ENCODE measurements around the gene ADCY9. TPM values are rescaled to one million over a fixed set of nuclear protein-coding genes. Genes with fewer than 3 reads are reported as not detected.

ADCY9 gene
- total and polyA plus RNA-seq, 2 experiments from 2014 or later: 2.2 to 18.3 TPM

- TF ChIP-seq, protein P1, sequence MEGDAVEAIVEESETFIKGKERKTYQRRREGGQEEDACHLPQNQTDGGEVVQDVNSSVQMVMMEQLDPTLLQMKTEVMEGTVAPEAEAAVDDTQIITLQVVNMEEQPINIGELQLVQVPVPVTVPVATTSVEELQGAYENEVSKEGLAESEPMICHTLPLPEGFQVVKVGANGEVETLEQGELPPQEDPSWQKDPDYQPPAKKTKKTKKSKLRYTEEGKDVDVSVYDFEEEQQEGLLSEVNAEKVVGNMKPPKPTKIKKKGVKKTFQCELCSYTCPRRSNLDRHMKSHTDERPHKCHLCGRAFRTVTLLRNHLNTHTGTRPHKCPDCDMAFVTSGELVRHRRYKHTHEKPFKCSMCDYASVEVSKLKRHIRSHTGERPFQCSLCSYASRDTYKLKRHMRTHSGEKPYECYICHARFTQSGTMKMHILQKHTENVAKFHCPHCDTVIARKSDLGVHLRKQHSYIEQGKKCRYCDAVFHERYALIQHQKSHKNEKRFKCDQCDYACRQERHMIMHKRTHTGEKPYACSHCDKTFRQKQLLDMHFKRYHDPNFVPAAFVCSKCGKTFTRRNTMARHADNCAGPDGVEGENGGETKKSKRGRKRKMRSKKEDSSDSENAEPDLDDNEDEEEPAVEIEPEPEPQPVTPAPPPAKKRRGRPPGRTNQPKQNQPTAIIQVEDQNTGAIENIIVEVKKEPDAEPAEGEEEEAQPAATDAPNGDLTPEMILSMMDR (conservative IDR thresholded peaks at IDR 0.05; ENCODE audit: low read depth in 2 of 2): no peak
- TF ChIP-seq EZH2phosphoT487 (IDR thresholded peaks at IDR 0.05; ENCODE audit: unreplicated experiment): no peak
- TF ChIP-seq ZNF114 (CRISPR knock-in tag; IDR thresholded peaks at IDR 0.05): no peak
Measured at GRCh38 chr16:4138713-4139112, 22.5 kb upstream of the ADCY9 start (continued).

DNA sequence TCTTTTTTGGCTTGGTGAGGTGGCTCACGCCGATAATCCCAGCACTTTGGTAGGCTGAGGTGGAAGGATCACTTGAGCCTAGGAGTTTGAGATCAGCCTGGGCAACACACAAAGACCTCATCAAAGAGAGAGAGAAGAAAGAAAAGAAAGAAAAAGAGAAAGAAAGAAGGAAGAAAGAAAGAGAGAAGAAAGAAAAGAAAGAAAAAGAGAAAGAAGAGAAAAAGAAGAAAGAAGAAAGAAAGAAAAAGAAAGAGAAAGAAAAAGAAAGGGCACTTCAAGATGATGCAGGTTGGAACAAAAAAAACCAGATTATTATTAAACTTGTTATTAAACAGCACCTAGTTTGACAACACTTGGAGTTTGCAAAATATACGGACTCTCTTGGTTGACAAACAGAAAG lies 21.2 kb upstream of the ADCY9 start:
- no peak overlapping the region for H3K4me3 Mint-ChIP-seq
- Histone ChIP-seq H3K4me2 (no peak overlapping the region), H3K4me3 (no peak overlapping the region), H3K79me2 (replicated peaks; ENCODE audit: insufficient read depth) (no peaks in the 10 kb centered on the region), H3F3A (replicated peaks; ENCODE audit: low read depth) (no peaks in the 10 kb centered on the region), H3K27me3 (ENCODE audit: insufficient read depth) (no peaks in the 10 kb centered on the region; the same call in 1 of the 2 replicates), H4K20me1 (replicated peaks; ENCODE audit: insufficient read depth) (no peaks in the 10 kb centered on the region), H3K9me2 (ENCODE audit: insufficient read depth) (peaks cover 7% of the 10 kb centered on the region; the same call in 1 of the 2 replicates), H3K27ac (ENCODE audit: low read depth) (no peak overlapping the region), H2AFZ (no peak overlapping the region), H3K36me3 (ENCODE audit: insufficient read depth) (no peaks in the 10 kb centered on the region), H3K4me1 (ENCODE audit: insufficient read depth) (no peaks in the 10 kb centered on the region)
- ATAC-seq: no peak
- DNase-seq (ENCODE audit: low spot score): no peak
- H3K9me3 Mint-ChIP-seq: peaks cover 10% of the 10 kb centered on the region
- peaks cover 16% of the 10 kb centered on the region; the same call in 2 of the 3 replicates for H3K4me1 Mint-ChIP-seq
- no peaks in the 10 kb centered on the region for H3K36me3 Mint-ChIP-seq (ENCODE audit: low read depth)
- H3K27me3 Mint-ChIP-seq (ENCODE audit: insufficient read depth, low read depth, poor library complexity): peaks cover 4% of the 10 kb centered on the region
- H3K27ac Mint-ChIP-seq: no peak overlapping the region
- no peak for TF ChIP-seq STAT1 (IDR thresholded peaks at IDR 0.05; ENCODE audit: unreplicated experiment)
- no peak for TF ChIP-seq EZH2phosphoT487 (IDR thresholded peaks at IDR 0.05; ENCODE audit: unreplicated experiment)
- no peak for TF ChIP-seq POLR2AphosphoS5 (IDR thresholded peaks at IDR 0.05; ENCODE audit: low read depth)
- TF ChIP-seq, protein P2, sequence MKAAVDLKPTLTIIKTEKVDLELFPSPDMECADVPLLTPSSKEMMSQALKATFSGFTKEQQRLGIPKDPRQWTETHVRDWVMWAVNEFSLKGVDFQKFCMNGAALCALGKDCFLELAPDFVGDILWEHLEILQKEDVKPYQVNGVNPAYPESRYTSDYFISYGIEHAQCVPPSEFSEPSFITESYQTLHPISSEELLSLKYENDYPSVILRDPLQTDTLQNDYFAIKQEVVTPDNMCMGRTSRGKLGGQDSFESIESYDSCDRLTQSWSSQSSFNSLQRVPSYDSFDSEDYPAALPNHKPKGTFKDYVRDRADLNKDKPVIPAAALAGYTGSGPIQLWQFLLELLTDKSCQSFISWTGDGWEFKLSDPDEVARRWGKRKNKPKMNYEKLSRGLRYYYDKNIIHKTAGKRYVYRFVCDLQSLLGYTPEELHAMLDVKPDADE (IDR thresholded peaks at IDR 0.05): no peak
- no peak for TF ChIP-seq JUNB (IDR thresholded peaks at IDR 0.05; ENCODE audit: unreplicated experiment)
- no peak for TF ChIP-seq ZNF462 (CRISPR knock-in tag; IDR thresholded peaks at IDR 0.05)
- TF ChIP-seq ZNF114 (CRISPR knock-in tag; IDR thresholded peaks at IDR 0.05): no peak
- no peak for TF ChIP-seq NANOG (IDR thresholded peaks at IDR 0.05; ENCODE audit: borderline replicate concordance)
- no peak for TF ChIP-seq CREB1 (CRISPR knock-in tag; IDR thresholded peaks at IDR 0.05; ENCODE audit: low read depth)
- TF ChIP-seq, protein P1 (conservative IDR thresholded peaks at IDR 0.05; ENCODE audit: low read depth in 2 of 2): no peak
- TF ChIP-seq EZH2 (IDR thresholded peaks at IDR 0.05; ENCODE audit: low read depth, unreplicated experiment): no peak
- TF ChIP-seq ZNF331 (CRISPR knock-in tag; IDR thresholded peaks at IDR 0.05; ENCODE audit: low read depth): no peak

All from GM23338 (cell line).